A549 (cell line): ENCODE measurements around the gene PLA2G5. TPM values are rescaled to one million over a fixed set of nuclear protein-coding genes. Genes with fewer than 3 reads are reported as not detected.

Source experiments
- ATAC-seq, 2 experiments: fragments of 200-7000 bp in 1 of 2; fragments of >200 bp in 1 of 2; cut with Nextera tagmentation in 1 of 2; cut with Tn5 transposase in 1 of 2; 3 replicates each; pipeline versions ENCODE4 v1.8.0 to v1.9.1; 2018 to 2020; ENCODE audit warnings: mild to moderate bottlenecking in 1 of 2, moderate library complexity in 1 of 2
- CTCF ChIA-PET: fragments of 300-600 bp; sonication (Branson Sonifier 250); formaldehyde crosslinking; extraction: SDS; loops from one replicate; lab custom pipeline; 2021; ENCODE audit warnings: antibody characterized with exemption, inconsistent platforms; lab: Yijun Ruan, JAX
- POLR2A ChIA-PET: fragments of 350-600 bp; formaldehyde crosslinking; extraction: SDS; loops from one replicate; lab custom pipeline; 2021; ENCODE audit warnings: antibody characterized with exemption, inconsistent platforms; lab: Yijun Ruan, JAX
- DNase-seq, 2 experiments: peaks; one replicate each; pipeline versions ENCODE4 v3.0.0 to v3.0.0-alpha.2; 2011 to 2016; ENCODE audit warnings: low read depth in 1 of 2, low spot score in 1 of 2
- FAIRE-seq: peaks from 2 replicates; lab custom pipeline; 2011; peaks lifted over from hg19 to GRCh38; lab: Jason Lieb, UNC
- H3K27ac ChIP-seq, 2 experiments: fragments of >200 bp; sonication (Bioruptor Twin); formaldehyde crosslinking; 3 replicates each; pipeline ENCODE4 v1.5.1; 2016 to 2017
- H3K4me1 ChIP-seq: fragments of >200 bp; sonication (Bioruptor Twin); formaldehyde crosslinking; 3 replicates; pipeline ENCODE4 v1.6.1; 2016
- H3K4me2 ChIP-seq: fragments of >200 bp; sonication (Bioruptor Twin); formaldehyde crosslinking; 3 replicates; pipeline ENCODE4 v1.6.1; 2016
- H3K4me3 ChIP-seq: fragments of >200 bp; sonication (Bioruptor Twin); formaldehyde crosslinking; 3 replicates; pipeline ENCODE4 v1.5.1; 2016
- H3K9me3 ChIP-seq: fragments of >200 bp; sonication (Bioruptor Twin); formaldehyde crosslinking; 3 replicates; pipeline ENCODE4 v1.6.1; 2016
- BHLHE40 ChIP-seq: IDR thresholded peaks from 2 replicates; pipeline ENCODE4 v1.6.1; 2012; ENCODE audit warnings: low read depth, low read length, inconsistent platforms
- CBX2 ChIP-seq: fragments of 200-600 bp; sonication (generic); IDR thresholded peaks from 2 replicates; pipeline ENCODE4 v1.6.1; 2016; ENCODE audit warnings: low read depth, mild to moderate bottlenecking, borderline replicate concordance
- CBX8 ChIP-seq: fragments of 200-600 bp; sonication (generic); IDR thresholded peaks from 2 replicates; pipeline ENCODE4 v1.6.1; 2016
- CEBPB ChIP-seq, 2 experiments: fragments of >200 bp in 1 of 2; sonication (Bioruptor Twin) in 1 of 2; formaldehyde crosslinking in 1 of 2; IDR thresholded peaks; 2 replicates each; pipeline ENCODE4 v1.6.1; 2012 to 2016
- CHD4 ChIP-seq: fragments of 200-600 bp; sonication (generic); IDR thresholded peaks from 2 replicates; pipeline ENCODE4 v1.6.1; 2016; ENCODE audit warnings: antibody characterized with exemption, mild to moderate bottlenecking, borderline replicate concordance
- CTCF ChIP-seq: fragments of >200 bp; sonication (Bioruptor Twin); formaldehyde crosslinking; IDR thresholded peaks from 3 replicates; pipeline ENCODE4 v1.5.1; 2016
- E2F6 ChIP-seq: IDR thresholded peaks from 2 replicates; pipeline ENCODE4 v1.6.1; 2012; ENCODE audit warnings: low read depth, borderline replicate concordance
- EHF ChIP-seq: fragments of 250-450 bp; sonication (Bioruptor Pico); IDR thresholded peaks from 2 replicates; pipeline ENCODE4 v1.5.0; 2020; ENCODE audit warnings: mild to moderate bottlenecking
- FOSL2 ChIP-seq, 2 experiments: fragments of 450-650 bp in 1 of 2; fragments of >200 bp in 1 of 2; sonication (Bioruptor Twin) in 1 of 2; formaldehyde crosslinking; IDR thresholded peaks; 2 replicates each; pipeline versions ENCODE4 v1.5.0 to v1.6.1; 2016 to 2020; ENCODE audit warnings: mild to moderate bottlenecking in 1 of 2, moderate library complexity in 1 of 2
- GATA3 ChIP-seq: IDR thresholded peaks from 2 replicates; pipeline ENCODE4 v1.6.1; 2012; ENCODE audit warnings: borderline replicate concordance
- HES2 ChIP-seq: fragments of >200 bp; sonication (Bioruptor Twin); formaldehyde crosslinking; IDR thresholded peaks from 2 replicates; pipeline ENCODE4 v1.6.1; 2016
- JUN ChIP-seq, 2 experiments: fragments of >200 bp; sonication (Bioruptor Twin); formaldehyde crosslinking; IDR thresholded peaks; 2 replicates in 1 of 2; 3 replicates in 1 of 2; pipeline ENCODE4 v1.6.1; 2016 to 2017
- JUNB ChIP-seq: fragments of >200 bp; sonication (Bioruptor Twin); formaldehyde crosslinking; IDR thresholded peaks from 2 replicates; pipeline ENCODE4 v1.6.1; 2016
- KDM1A ChIP-seq: fragments of 200-600 bp; sonication (generic); IDR thresholded peaks from 2 replicates; pipeline ENCODE4 v1.6.1; 2016; ENCODE audit warnings: low read depth, mild to moderate bottlenecking
- KDM5A ChIP-seq: fragments of 200-600 bp; sonication (generic); IDR thresholded peaks from 2 replicates; pipeline ENCODE4 v1.6.1; 2016; ENCODE audit warnings: antibody characterized with exemption, mild to moderate bottlenecking
- MYC ChIP-seq: IDR thresholded peaks from 2 replicates; pipeline ENCODE4 v1.6.1; 2012; ENCODE audit warnings: mild to moderate bottlenecking, inconsistent platforms, low read length, improper control_type of control experiment, borderline replicate concordance
- NFE2L2 ChIP-seq: fragments of 150-350 bp; conservative IDR thresholded peaks from 2 replicates; pipeline ENCODE4 v1.6.1; 2014; ENCODE audit warnings: low read length
- PHF8 ChIP-seq: fragments of 200-600 bp; sonication (generic); IDR thresholded peaks from 2 replicates; pipeline ENCODE4 v1.6.1; 2016; ENCODE audit warnings: low read depth, mild to moderate bottlenecking, antibody characterized with exemption, moderate library complexity, borderline replicate concordance
- RAD21 ChIP-seq, 2 experiments: fragments of >200 bp in 1 of 2; sonication (Bioruptor Twin) in 1 of 2; formaldehyde crosslinking in 1 of 2; IDR thresholded peaks in 1 of 2; conservative IDR thresholded peaks in 1 of 2; 2 replicates in 1 of 2; 3 replicates in 1 of 2; pipeline ENCODE4 v1.6.1; 2012 to 2018; ENCODE audit warnings: inconsistent platforms in 1 of 2
- RARB ChIP-seq: fragments of 250-450 bp; sonication (Bioruptor Pico); IDR thresholded peaks from 2 replicates; pipeline ENCODE4 v1.8.0; 2021; ENCODE audit warnings: mild to moderate bottlenecking, moderate library complexity
- RCOR1 ChIP-seq: fragments of 150-350 bp; IDR thresholded peaks from 2 replicates; pipeline ENCODE4 v1.6.1; 2014; ENCODE audit warnings: antibody characterized with exemption, low read length, low read depth
- SREBF2 ChIP-seq: fragments of 450-650 bp; IDR thresholded peaks from 2 replicates; pipeline ENCODE4 v1.6.1; 2014; ENCODE audit warnings: mild to moderate bottlenecking, moderate library complexity
- TFCP2L1 ChIP-seq: fragments of 250-450 bp; sonication (Bioruptor Pico); IDR thresholded peaks from 2 replicates; pipeline ENCODE4 v1.5.0; 2021; ENCODE audit warnings: mild to moderate bottlenecking
- TP53 ChIP-seq: fragments of 250-450 bp; sonication (Bioruptor Pico); IDR thresholded peaks from 2 replicates; pipeline ENCODE4 v1.5.0; 2021; ENCODE audit warnings: mild to moderate bottlenecking, moderate library complexity
- WGBS: methylation state at CpG from one replicate; pipeline ENCODE4 v1.1.6; 2017; ENCODE audit errors: missing lambda C conversion rate; 5-methylcytosine and 5-hydroxymethylcytosine counted together
- polyA plus RNA-seq, 4 experiments: library from polyadenylated mRNA; depleted of rRNA in 3 of 4; stranded (reverse); fragments of >200 nt; fragmentation: RNase III in 1 of 4; extraction: RNeasy Plus Mini Kit Qiagen cat#74134 plus additional on column Dnase treatment in 1 of 4; gene quantifications; 2 replicates in 3 of 4; 3 replicates in 1 of 4; pipeline ENCODE4 v1.2.3, GENCODE V29; 2011 to 2017
- TF ChIP-seq, protein P1 (sequence below): fragments of >200 bp; sonication (Bioruptor Twin); formaldehyde crosslinking; IDR thresholded peaks from 3 replicates; pipeline ENCODE4 v1.6.1; 2016
- TF ChIP-seq, protein P2 (sequence below): fragments of 200-600 bp; sonication (generic); IDR thresholded peaks from 2 replicates; pipeline ENCODE4 v1.6.1; 2016; ENCODE audit warnings: antibody characterized with exemption, mild to moderate bottlenecking, moderate library complexity

Gene PLA2G5
- polyA plus RNA-seq, 2 of the 4 experiments (the other 2 are of a cell fraction) = not detected

DNA sequence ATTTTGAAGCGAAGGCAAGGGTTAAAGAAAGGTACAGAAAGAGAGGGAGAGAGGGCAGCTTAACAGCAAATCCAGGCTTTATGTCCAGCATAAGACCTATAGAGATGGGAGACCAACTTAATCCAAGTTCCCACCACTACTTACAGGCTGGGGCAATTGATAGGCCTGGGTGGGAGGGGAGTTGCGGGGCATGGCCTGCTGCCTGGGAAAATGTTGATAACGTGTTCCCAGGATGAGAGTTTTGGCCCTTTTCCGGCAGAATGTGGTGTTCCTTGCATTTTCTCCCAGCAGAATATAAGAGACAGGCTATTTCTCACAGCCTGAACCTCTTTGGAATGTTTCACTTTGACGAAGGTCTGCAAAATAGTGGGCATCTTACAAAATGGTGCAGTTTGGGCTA lies 34.9 kb upstream of the PLA2G5 start:
- ATAC-seq = no peak
- Histone ChIP-seq H3K4me2 (no peak overlapping the region), H3K9me3 (no peaks in the 10 kb centered on the region)
- WGBS = 12% methylated on average over 5 of the region's 5 CpGs
- CTCF ChIA-PET = no interaction called here
- TF ChIP-seq CTCF = no peak
- no peak for TF ChIP-seq JUN (IDR thresholded peaks at IDR 0.05)
- TF ChIP-seq JUNB = no peak
- TF ChIP-seq KDM5A = no peak
- TF ChIP-seq CHD4 = no peak
- no peak for TF ChIP-seq CBX2
- TF ChIP-seq TFCP2L1 = no peak
- no peak for TF ChIP-seq TP53 (CRISPR knock-in tag)
- TF ChIP-seq CBX8 = no peak
- TF ChIP-seq RARB = no peak
- no peak for TF ChIP-seq NFE2L2
- TF ChIP-seq FOSL2 (IDR thresholded peaks at IDR 0.05) = no peak
- TF ChIP-seq FOSL2 (CRISPR knock-in tag; IDR thresholded peaks at IDR 0.05) = no peak
- no peak for TF ChIP-seq RAD21 (conservative IDR thresholded peaks at IDR 0.05 in 1 of 2, IDR thresholded peaks at IDR 0.05 in 1 of 2)
- TF ChIP-seq GATA3 = no peak
- no peak for TF ChIP-seq EHF (CRISPR knock-in tag)
- TF ChIP-seq BHLHE40 = no peak
- no peak for TF ChIP-seq RCOR1
- no peak for TF ChIP-seq PHF8
- TF ChIP-seq, protein P1, sequence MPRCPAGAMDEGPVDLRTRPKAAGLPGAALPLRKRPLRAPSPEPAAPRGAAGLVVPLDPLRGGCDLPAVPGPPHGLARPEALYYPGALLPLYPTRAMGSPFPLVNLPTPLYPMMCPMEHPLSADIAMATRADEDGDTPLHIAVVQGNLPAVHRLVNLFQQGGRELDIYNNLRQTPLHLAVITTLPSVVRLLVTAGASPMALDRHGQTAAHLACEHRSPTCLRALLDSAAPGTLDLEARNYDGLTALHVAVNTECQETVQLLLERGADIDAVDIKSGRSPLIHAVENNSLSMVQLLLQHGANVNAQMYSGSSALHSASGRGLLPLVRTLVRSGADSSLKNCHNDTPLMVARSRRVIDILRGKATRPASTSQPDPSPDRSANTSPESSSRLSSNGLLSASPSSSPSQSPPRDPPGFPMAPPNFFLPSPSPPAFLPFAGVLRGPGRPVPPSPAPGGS = no peak
- TF ChIP-seq, all 56 proteins: peak for 0
- Histone ChIP-seq H3K4me3 (no peak overlapping the region), H3K4me1 (no peaks in the 10 kb centered on the region), H3K27ac (no peak overlapping the region)
- POLR2A ChIA-PET = no interaction called here
- no peak for FAIRE-seq
- DNase-seq = no peak

DNA sequence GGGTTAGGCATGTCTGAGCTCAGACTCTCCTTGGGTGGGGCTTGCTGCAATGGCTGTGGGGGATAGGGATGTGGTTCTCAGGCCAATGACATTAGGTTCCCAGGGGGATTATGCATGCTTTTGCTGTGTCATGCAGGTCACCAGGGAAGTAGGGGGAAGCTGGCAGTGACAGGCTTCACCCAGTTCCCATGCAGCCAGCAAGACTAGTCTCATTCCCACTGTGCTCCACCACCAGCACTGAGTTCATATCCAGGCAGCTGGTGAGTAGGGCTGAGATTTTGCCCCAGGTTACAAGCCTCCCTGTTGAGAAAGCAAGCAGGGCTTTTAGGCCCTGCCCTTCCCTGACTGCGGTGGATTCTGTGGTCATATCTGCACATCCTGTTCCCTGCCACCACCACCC lies 32.1 kb upstream of the PLA2G5 start:
- 0% methylated on average over 1 of the region's 1 CpG for WGBS
- FAIRE-seq = no peak
- ChIA-PET POLR2A (no interaction called here), CTCF (no interaction called here)
- Histone ChIP-seq H3K4me2 (no peak overlapping the region), H3K4me1 (no peaks in the 10 kb centered on the region), H3K27ac (no peak overlapping the region), H3K9me3 (no peaks in the 10 kb centered on the region), H3K4me3 (no peak overlapping the region)
- ATAC-seq = no peak
- DNase-seq = no peak
- no peak for TF ChIP-seq E2F6
- no peak for TF ChIP-seq JUNB
- TF ChIP-seq EHF (CRISPR knock-in tag) = no peak
- TF ChIP-seq KDM1A = no peak
- TF ChIP-seq SREBF2 = no peak
- TF ChIP-seq CHD4 = no peak
- no peak for TF ChIP-seq HES2
- no peak for TF ChIP-seq CEBPB (IDR thresholded peaks at IDR 0.05)
- TF ChIP-seq, protein P2, sequence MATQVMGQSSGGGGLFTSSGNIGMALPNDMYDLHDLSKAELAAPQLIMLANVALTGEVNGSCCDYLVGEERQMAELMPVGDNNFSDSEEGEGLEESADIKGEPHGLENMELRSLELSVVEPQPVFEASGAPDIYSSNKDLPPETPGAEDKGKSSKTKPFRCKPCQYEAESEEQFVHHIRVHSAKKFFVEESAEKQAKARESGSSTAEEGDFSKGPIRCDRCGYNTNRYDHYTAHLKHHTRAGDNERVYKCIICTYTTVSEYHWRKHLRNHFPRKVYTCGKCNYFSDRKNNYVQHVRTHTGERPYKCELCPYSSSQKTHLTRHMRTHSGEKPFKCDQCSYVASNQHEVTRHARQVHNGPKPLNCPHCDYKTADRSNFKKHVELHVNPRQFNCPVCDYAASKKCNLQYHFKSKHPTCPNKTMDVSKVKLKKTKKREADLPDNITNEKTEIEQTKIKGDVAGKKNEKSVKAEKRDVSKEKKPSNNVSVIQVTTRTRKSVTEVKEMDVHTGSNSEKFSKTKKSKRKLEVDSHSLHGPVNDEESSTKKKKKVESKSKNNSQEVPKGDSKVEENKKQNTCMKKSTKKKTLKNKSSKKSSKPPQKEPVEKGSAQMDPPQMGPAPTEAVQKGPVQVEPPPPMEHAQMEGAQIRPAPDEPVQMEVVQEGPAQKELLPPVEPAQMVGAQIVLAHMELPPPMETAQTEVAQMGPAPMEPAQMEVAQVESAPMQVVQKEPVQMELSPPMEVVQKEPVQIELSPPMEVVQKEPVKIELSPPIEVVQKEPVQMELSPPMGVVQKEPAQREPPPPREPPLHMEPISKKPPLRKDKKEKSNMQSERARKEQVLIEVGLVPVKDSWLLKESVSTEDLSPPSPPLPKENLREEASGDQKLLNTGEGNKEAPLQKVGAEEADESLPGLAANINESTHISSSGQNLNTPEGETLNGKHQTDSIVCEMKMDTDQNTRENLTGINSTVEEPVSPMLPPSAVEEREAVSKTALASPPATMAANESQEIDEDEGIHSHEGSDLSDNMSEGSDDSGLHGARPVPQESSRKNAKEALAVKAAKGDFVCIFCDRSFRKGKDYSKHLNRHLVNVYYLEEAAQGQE = no peak
- TF ChIP-seq CBX2 = no peak
- TF ChIP-seq JUN (IDR thresholded peaks at IDR 0.05) = no peak
- TF ChIP-seq, protein P1 = no peak
- TF ChIP-seq MYC = no peak
